ENCODE measurements around the gene PARK7.
"Not testable (repeated sequence)": the region's sequence is repeated elsewhere in the genome, so short reads cannot be mapped to it uniquely, and the experiment has no call there.

Gene PARK7

DNA sequence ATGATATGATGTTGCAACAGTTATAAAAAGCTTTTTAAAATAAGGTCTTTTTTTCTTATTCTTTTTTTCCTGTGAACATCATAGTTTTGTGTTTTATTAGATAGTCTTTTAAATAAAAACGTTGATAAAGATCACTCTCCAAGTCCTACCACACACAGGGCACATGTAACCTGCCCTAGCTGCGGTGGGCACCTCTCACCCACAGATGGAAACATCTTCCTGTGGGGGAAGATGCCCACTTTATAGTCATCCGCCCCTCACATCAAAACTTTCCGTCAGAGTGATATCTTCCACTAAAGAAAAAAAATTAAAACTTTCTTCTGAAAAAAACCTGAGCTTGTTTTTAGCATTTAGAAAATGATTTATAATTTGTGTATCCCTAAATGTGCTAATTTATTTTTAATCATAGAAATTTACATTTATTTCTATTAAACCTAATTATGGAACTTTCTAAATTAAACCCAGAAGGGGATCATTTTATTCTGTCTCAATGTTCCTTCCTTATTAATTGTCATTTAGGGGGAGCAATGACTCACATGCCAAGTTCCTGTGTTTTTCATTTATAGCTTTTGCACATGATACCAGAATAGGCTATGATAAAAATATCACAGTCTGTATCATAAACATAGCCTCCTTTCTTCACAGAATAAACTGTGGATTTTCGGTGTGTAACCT is 45.5 kb upstream of the PARK7 start:
- H3K27me3 ChIP-seq (ENCODE audit: insufficient read depth, poor library complexity, severe bottlenecking) = no peaks in the 10 kb centered on the region
- TF ChIP-seq SPI1 (IDR thresholded peaks at IDR 0.05; ENCODE audit: borderline replicate concordance, low read depth) (no peak), GABPA (IDR thresholded peaks at IDR 0.05; ENCODE audit: low read depth) (no peak), POLR2AphosphoS5 (IDR thresholded peaks at IDR 0.05; ENCODE audit: low read depth) (no peak)
- TF ChIP-seq, protein P1, sequence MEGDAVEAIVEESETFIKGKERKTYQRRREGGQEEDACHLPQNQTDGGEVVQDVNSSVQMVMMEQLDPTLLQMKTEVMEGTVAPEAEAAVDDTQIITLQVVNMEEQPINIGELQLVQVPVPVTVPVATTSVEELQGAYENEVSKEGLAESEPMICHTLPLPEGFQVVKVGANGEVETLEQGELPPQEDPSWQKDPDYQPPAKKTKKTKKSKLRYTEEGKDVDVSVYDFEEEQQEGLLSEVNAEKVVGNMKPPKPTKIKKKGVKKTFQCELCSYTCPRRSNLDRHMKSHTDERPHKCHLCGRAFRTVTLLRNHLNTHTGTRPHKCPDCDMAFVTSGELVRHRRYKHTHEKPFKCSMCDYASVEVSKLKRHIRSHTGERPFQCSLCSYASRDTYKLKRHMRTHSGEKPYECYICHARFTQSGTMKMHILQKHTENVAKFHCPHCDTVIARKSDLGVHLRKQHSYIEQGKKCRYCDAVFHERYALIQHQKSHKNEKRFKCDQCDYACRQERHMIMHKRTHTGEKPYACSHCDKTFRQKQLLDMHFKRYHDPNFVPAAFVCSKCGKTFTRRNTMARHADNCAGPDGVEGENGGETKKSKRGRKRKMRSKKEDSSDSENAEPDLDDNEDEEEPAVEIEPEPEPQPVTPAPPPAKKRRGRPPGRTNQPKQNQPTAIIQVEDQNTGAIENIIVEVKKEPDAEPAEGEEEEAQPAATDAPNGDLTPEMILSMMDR (IDR thresholded peaks at IDR 0.05; ENCODE audit: insufficient read depth, low read length) = no peak
- TF ChIP-seq, protein P2, sequence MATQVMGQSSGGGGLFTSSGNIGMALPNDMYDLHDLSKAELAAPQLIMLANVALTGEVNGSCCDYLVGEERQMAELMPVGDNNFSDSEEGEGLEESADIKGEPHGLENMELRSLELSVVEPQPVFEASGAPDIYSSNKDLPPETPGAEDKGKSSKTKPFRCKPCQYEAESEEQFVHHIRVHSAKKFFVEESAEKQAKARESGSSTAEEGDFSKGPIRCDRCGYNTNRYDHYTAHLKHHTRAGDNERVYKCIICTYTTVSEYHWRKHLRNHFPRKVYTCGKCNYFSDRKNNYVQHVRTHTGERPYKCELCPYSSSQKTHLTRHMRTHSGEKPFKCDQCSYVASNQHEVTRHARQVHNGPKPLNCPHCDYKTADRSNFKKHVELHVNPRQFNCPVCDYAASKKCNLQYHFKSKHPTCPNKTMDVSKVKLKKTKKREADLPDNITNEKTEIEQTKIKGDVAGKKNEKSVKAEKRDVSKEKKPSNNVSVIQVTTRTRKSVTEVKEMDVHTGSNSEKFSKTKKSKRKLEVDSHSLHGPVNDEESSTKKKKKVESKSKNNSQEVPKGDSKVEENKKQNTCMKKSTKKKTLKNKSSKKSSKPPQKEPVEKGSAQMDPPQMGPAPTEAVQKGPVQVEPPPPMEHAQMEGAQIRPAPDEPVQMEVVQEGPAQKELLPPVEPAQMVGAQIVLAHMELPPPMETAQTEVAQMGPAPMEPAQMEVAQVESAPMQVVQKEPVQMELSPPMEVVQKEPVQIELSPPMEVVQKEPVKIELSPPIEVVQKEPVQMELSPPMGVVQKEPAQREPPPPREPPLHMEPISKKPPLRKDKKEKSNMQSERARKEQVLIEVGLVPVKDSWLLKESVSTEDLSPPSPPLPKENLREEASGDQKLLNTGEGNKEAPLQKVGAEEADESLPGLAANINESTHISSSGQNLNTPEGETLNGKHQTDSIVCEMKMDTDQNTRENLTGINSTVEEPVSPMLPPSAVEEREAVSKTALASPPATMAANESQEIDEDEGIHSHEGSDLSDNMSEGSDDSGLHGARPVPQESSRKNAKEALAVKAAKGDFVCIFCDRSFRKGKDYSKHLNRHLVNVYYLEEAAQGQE (IDR thresholded peaks at IDR 0.05; ENCODE audit: insufficient replicate concordance, low read depth) = no peak
- no peak for DNase-seq (ENCODE audit: low read depth in 1 of 2, low spot score in 1 of 2)
- no peak overlapping the region for H3K4me3 ChIP-seq (replicated peaks; ENCODE audit: insufficient read depth, low read length)
- no peak overlapping the region for H3K27ac ChIP-seq (replicated peaks)

- TF ChIP-seq GABPA (IDR thresholded peaks at IDR 0.05; ENCODE audit: low read depth) (no peak), POLR2AphosphoS5 (IDR thresholded peaks at IDR 0.05; ENCODE audit: low read depth) (no peak)
- DNase-seq (ENCODE audit: low read depth in 1 of 2, low spot score in 1 of 2) = no peak
- Histone ChIP-seq H3K27me3 (ENCODE audit: insufficient read depth, poor library complexity, severe bottlenecking) (no peaks in the 10 kb centered on the region), H3K27ac (replicated peaks) (no peak overlapping the region), H3K4me3 (replicated peaks; ENCODE audit: insufficient read depth, low read length) (no peak overlapping the region)
These were observed 45.0 kb upstream of the PARK7 start for GRCh38 chr1:7916501-7916830.

DNA sequence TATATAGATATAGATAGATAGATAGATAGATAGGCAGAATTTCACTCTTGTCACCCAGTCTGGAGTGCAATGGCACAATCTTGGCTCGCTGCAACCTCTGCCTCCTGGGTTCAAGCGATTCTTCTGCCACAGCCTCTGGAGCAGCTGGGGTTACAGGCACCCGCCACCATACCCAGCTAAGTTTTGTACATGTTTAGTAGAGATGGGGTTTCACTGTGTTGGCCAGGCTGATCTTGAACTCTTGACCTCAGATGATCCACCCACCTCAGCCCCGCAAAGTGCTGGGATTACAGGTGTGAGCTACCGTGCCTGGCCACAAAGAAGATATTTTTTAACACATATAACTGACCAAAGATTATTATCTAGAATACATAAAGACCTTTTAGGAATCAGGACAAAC is 43.5 kb upstream of the PARK7 start:
- not testable (repeated sequence) for DNase-seq (ENCODE audit: low read depth in 1 of 2, low spot score in 1 of 2); H3K4me3 ChIP-seq (replicated peaks; ENCODE audit: insufficient read depth, low read length); H3K27ac ChIP-seq (replicated peaks); H3K27me3 ChIP-seq (ENCODE audit: insufficient read depth, poor library complexity, severe bottlenecking)

DNA sequence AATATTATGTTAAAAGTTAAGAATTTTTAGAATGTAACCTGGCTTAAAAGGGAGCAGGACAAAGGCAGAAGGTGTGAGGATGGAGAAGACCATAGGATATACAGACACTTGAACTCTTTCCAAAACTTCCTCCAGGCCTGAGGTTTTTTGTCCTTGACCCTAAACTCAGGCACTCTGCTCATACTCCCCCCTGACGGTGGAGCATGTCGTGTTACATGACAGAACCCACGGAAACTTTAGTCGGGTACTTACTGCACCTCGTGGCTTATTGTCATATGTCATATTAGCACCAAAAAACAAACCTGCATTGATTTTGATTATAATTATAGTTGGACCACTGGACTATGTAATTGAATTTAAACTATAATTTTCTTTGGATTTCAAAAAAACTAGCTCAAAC is 41.6 kb upstream of the PARK7 start:
- Histone ChIP-seq H3K27ac (replicated peaks) (no peak overlapping the region), H3K27me3 (ENCODE audit: insufficient read depth, poor library complexity, severe bottlenecking) (no peaks in the 10 kb centered on the region), H3K4me3 (replicated peaks; ENCODE audit: insufficient read depth, low read length) (no peak overlapping the region)
- TF ChIP-seq GABPA (IDR thresholded peaks at IDR 0.05; ENCODE audit: low read depth) (no peak), SPI1 (IDR thresholded peaks at IDR 0.05; ENCODE audit: borderline replicate concordance, low read depth) (no peak)
- no peak for DNase-seq (ENCODE audit: low read depth in 1 of 2, low spot score in 1 of 2)

DNA sequence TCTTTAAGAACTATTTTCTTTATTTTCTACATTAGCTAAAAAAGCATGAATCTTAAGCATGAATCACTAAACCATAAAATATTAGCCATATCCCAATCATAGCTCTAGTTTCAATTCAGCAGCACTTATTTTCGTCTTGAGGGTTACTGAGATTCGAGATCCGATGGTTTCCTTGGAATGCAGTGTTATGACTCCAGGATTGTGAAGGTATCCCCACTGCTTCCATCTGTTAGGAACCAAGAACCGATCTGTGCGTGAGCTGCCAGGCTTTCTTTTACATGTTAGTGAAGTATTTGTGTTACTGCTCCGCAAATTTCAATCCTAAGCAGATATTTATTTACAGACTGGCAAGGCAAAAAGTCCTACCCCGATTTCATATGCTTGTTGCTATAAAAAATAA is 39.7 kb upstream of the PARK7 start:
- no peaks in the 10 kb centered on the region for H3K27me3 ChIP-seq (ENCODE audit: insufficient read depth, poor library complexity, severe bottlenecking)
- no peak for TF ChIP-seq SPI1 (IDR thresholded peaks at IDR 0.05; ENCODE audit: borderline replicate concordance, low read depth)
- TF ChIP-seq, protein P1 (IDR thresholded peaks at IDR 0.05; ENCODE audit: insufficient read depth, low read length) = no peak
- TF ChIP-seq GABPA (IDR thresholded peaks at IDR 0.05; ENCODE audit: low read depth) = no peak
- TF ChIP-seq POLR2AphosphoS5 (IDR thresholded peaks at IDR 0.05; ENCODE audit: low read depth) = no peak
- TF ChIP-seq, protein P2 (IDR thresholded peaks at IDR 0.05; ENCODE audit: insufficient replicate concordance, low read depth) = no peak
- no peak overlapping the region for H3K4me3 ChIP-seq (replicated peaks; ENCODE audit: insufficient read depth, low read length)
- DNase-seq (ENCODE audit: low read depth in 1 of 2, low spot score in 1 of 2) = no peak
- no peak overlapping the region for H3K27ac ChIP-seq (replicated peaks)
